ENCODE data around the gene SIRPA. TPM values are rescaled to one million over a fixed set of nuclear protein-coding genes. Genes with fewer than 3 reads are reported as not detected.

The SIRPA gene
- total and polyA plus RNA-seq, 2 of the 8 experiments (the other 6 are each of a cell fraction or from before 2014, with no cell fraction given), result 3.9 to 4.3 TPM

- no peak for TF ChIP-seq CTBP2 (IDR thresholded peaks at IDR 0.05; ENCODE audit: borderline replicate concordance, insufficient read depth, insufficient read length, low read length)
- TF ChIP-seq TCF12 (IDR thresholded peaks at IDR 0.05; ENCODE audit: low read depth, low read length), result no peak
- TF ChIP-seq KDM4A (IDR thresholded peaks at IDR 0.05; ENCODE audit: low read depth, low read length, severe bottlenecking), result no peak
- no peak for TF ChIP-seq EP300 (IDR thresholded peaks at IDR 0.05; ENCODE audit: borderline replicate concordance in 1 of 2, low read depth in 2 of 2, low read length in 2 of 2)
These were observed 56.4 kb downstream of the SIRPA start (continued) for GRCh38 chr20:1951436-1952115.
